Measurements from ENCODE around the gene FOXF2.

Gene FOXF2

GRCh38 chr6:1378065-1379016, 11.0 kb upstream of the FOXF2 start:
- no peak for DNase-seq (ENCODE audit: low read depth in 2 of 2)

GRCh38 chr6:1379017-1379787, 10.2 kb upstream of the FOXF2 start:
- no peak for DNase-seq (ENCODE audit: low read depth in 2 of 2)

- DNase-seq (ENCODE audit: low read depth in 2 of 2) = no peak
Measured at GRCh38 chr6:1379788-1380147, 9.6 kb upstream of the FOXF2 start.

GRCh38 chr6:1380625-1381427, 8.6 kb upstream of the FOXF2 start:
- DNase-seq (ENCODE audit: low read depth in 2 of 2) = no peak

DNA sequence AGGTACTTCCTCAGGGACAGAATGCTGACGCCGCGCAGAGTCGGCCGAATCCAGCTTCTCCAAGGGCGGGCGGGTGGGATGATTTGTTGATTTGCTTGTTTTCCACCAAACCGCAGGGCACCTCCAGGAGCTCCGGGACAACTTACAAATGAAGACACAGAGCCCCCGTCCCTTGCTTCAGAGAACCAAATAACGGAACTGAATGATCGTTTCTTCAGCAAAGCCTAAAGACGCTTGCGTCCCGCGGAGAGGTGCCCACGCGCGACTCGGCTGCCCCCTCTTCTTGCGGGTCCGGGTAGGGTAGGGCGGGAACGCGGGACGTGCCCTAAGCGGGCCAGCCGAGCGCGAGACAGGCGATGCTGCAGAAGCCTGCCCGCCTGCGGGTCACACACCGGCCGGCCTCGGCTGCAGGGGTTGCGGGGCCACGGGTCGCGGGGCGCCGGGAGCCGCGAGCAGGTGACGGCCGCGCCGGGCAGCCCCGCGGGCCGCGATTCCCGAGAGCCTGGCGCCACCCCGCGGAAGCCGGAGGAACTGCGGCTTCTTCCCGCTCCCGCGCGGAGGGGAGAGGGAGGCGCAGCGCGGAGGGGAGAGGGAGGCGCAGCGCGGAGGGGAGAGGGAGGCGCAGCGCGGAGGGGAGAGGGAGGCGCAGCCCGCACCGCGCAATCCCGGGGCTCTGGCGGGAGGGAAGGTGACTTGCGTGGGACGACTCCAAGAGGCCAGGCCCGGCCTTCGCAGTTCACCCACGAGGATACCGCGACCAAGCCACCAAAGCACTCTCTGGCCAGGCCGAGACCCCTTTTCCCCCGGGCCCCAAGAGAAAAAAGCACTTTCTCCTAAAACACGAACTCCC, 7.7 kb upstream of the FOXF2 start:
- peak; percentile 27 to 54 for DNase-seq (ENCODE audit: low read depth in 2 of 2)

GRCh38 chr6:1382331-1382882, 7.0 kb upstream of the FOXF2 start:
- DNase-seq (ENCODE audit: low read depth in 2 of 2) = no peak

- DNase-seq (ENCODE audit: low read depth in 2 of 2) = no peak
Measured at GRCh38 chr6:1382883-1383728, 6.3 kb upstream of the FOXF2 start.

DNA sequence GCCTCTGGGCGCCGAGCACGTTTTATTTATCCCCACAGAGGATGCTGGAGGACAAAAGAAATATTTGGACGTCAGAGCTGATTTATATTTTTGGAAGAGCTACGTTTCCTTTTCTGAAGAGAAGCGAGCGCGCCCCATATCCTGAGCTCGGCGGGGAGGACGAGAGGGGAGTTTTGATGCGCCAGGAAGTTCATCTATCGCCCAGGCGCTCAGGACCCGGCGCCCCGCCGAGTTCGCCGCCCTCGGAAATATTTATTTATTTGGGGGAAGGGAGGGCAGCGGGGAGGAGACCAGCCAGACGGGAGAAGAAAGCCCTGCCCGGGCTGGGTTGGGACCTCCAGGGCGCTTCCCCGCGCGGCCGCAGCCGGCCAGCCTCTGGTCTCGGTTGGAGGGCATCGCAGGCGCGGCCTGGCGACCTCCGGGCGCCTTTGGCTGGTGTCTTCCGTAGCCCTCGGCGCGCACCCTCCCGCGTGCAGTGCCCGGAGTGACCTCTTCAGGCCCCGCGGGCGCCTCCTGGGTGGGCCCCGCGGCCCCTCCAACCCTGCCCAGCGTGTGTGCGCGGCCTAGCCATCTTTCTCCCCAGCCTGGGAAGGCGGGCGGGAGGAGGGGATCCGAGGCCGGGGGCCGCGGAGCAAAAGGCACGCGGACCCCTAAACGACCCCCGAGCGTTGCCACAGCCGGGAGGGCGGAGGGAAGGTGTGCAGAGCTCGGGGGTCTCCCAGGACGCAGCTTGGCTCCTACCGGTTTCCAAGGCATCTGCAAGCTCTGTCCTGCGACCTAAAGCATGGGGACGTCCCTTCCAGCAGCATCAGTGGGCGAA, 5.4 kb upstream of the FOXF2 start:
- no peak for DNase-seq (ENCODE audit: low read depth in 2 of 2)

DNA sequence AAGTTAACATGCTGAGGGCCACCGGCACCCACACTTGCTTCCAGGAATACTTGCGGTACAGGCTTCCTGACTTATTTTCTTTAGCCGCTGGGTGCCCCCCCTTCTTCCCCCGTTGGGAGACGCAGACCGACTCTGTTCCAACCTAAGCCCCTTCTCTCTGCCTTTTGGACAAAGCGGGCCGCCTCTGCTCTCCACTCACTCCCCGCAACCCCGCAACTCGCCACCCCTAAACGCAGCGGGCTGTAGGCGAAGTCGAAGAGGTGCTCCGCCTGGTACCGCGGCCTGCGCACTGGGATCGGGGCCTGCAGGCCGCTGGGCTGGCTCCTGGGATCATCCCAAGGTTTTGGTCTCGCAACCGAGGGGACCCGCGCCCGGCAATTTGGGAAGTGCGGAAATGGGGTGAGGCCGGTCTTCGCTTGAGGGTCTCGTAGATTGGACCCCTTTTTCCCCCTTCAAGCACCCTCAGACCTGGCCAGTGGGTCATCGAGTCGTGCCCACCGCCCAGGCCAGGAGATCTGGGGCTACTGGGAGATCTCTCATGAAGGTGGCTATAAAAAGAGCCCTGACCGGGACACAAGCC, 4.7 kb upstream of the FOXF2 start:
- DNase-seq (ENCODE audit: low read depth in 2 of 2) = no peak

DNA sequence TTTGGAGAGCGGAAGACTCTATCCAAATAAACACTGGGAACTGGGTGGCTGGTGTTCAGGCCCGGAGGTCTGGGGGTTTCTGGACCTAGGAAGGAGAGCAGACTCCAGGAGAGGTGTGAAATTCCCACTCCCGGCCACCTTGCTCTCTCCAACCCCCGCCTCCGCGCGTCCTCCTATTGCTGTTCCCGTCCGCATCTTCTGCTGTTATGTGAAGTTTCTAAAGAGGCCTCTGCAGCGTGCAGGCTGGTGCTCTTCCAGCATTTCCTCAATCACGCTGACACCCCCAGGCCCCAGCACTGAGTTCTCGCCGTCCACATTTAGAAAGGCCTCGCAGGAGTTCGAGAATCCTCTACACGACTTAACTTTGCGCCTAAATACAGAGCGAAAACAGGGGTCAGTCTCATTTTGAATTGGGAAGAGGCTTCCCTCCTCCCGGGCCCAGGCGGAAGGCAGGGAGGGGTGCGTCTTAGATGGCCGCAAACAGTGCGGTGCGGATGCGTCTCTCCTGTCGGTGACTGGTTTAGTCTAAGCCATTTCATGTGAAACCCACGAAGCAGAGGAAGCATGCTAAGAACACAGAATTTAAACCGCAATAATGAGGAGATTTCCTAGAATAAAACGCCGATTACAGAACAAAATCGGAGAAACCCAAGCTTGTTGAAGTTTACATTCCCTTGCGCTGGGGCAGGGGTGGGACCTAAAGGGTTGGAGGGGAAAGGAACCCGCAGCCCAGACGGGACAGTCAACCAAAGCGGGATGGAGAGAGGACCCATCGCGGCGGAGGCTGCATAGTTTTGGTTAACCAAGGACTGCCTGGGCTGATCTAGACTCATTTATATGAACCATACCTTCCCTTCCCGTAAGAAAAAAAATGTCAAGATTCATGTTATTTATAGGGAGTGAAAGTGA, 4.0 kb upstream of the FOXF2 start:
- DNase-seq (ENCODE audit: low read depth in 2 of 2) = no peak

GRCh38 chr6:1386038-1386709, 3.2 kb upstream of the FOXF2 start:
- DNase-seq (ENCODE audit: low read depth in 2 of 2) = no peak

- DNase-seq (ENCODE audit: low read depth in 2 of 2) = no peak
Measured at GRCh38 chr6:1387538-1387875, 1.9 kb upstream of the FOXF2 start.

DNA sequence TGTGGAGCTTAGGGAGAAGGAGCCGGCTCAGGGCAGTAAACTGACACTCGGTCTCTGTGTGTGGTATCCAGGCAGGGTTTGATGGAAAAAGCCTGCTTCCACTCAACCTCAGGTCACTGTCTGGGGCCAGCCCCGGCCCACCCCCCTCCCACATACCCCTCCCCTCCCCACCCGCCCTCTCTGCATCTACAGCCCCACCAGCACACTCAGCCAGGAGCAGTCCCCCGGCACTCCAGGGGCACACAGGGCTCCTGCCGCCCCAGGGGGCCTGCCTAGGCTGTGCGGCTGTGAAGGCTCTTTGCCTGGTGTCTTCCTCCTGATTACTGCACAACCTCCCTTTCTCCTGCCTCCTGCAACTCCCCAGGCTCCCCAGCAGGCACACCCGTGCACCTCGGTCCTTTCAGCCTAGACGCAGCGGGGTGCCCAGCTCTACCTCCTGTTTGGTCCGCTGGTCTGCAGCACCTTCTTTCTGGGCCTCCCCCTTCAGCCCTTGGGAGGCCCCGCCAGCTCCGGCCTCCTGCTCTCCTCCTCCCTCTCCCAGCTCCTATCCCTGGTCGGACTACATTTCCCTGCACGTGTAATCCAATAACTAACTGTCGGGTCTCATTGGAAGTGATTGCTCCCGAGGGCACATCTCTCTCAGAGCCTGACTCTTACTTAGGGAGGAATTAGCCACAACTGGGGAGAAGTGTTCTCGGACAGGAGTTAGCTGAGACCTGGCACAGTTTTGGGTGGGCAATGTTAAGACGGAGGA, 1.3 kb upstream of the FOXF2 start:
- DNase-seq (ENCODE audit: low read depth in 2 of 2) = no peak

GRCh38 chr6:1388630-1389368, 577 bp upstream of the FOXF2 start:
- DNase-seq (ENCODE audit: low read depth in 2 of 2) = no peak

- no peak for DNase-seq (ENCODE audit: low read depth in 2 of 2)
Measured at GRCh38 chr6:1390133-1390945, 963 bp downstream of the FOXF2 start.
